HG02588 (cell line): ENCODE data around the gene ZSWIM1.
"Not testable (repeated sequence)": the region's sequence is repeated elsewhere in the genome, so short reads cannot be mapped to it uniquely, and the experiment has no call there.

Experiments
- ATAC-seq: cut with Tn5 transposase; IDR thresholded peaks from one replicate; pipeline ENCODE4 v1.9.1; 2021; ENCODE audit warnings: mild to moderate bottlenecking, moderate library complexity; ENCODE audit not compliant: unreplicated experiment

Gene ZSWIM1

DNA sequence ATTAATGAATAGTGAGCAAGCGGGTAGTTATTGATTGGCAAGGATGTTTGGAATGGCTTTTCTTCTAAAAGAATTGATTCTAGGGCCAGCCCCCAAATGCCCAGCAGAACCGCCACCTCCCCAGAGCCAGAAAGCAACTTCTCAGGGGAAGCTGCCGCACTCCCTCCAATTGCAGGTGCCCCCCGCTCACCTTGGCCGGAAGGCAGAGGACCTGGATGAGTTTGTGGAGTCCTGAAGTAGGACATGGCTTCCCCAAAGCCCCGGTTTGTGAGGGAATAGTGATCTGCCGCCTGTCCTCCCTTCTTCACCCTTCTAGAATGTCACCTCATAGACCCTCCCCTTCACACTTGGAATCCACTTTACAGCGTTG lies 6.3 kb downstream of the ZSWIM1 start, which contains the start of gene SPATA25:
SPATA25 (minus strand) TSS at position 277 of the 370 bp plus-strand sequence; CDS start at position 245, 32 bp downstream.
- no peak for ATAC-seq

DNA sequence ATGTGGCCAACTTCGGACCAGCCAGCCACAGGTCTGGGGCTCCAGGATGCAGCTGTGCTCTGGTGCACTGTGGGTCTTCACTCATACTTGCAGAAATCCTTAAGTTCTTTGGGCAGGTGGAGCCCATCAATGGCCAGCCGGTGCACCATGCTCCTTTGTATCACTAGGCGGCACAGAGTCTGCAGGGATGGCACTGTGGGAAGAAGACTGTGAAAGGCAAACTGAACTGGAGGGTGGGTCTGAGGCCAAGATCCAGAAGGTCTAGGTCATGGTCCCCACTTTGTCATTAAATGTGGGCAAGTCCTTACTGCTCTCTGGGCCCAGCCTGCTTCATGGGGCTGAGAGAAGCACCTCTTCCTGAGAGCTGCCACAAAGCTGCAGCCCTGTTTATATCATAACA lies 7.7 kb downstream of the ZSWIM1 start:
- no peak for ATAC-seq

DNA sequence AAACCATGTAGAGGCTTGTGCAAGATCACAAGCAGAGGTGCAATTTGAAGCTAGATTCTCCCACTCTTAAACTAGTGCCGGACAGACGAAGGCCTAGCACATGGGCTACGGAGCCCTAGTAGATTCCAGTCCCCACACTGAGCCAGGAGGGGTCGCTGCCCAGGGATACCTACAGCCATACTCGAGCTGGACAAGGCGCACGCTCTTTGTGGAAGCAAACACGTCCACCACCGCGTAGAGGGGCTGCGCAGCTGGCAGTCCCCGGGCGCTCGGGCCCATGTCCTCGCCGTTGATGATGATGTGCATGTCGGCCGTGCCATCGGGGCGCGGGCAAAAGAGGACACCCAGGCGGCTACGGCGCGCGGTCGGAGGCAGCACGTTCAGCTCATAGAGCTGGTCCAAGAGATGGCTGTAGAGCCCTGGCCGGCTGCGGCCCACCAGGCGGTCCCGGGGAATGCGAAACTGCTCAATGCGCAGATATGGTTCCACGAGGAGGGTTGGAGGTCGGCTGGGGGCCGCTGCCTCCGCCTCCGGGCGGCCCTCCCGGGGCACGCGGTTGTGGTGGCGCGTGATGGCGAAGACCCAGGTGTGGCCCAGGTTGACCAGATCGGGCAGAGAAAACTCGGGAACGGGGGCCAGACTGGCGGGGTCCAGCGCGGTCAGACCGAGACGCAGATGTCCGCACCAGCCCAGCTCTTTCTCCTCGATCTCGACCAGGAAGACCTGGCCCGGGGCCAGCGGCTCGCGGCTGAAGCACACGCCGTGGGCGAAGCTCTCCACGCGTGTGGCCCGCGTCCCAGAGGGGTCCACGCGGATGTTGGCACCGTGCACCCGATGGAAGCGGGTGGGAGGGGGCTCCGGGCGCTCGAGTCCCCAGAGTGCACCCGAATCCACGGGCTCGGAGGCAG lies 9.3 kb downstream of the ZSWIM1 start:
- peak; percentile 29 for ATAC-seq

DNA sequence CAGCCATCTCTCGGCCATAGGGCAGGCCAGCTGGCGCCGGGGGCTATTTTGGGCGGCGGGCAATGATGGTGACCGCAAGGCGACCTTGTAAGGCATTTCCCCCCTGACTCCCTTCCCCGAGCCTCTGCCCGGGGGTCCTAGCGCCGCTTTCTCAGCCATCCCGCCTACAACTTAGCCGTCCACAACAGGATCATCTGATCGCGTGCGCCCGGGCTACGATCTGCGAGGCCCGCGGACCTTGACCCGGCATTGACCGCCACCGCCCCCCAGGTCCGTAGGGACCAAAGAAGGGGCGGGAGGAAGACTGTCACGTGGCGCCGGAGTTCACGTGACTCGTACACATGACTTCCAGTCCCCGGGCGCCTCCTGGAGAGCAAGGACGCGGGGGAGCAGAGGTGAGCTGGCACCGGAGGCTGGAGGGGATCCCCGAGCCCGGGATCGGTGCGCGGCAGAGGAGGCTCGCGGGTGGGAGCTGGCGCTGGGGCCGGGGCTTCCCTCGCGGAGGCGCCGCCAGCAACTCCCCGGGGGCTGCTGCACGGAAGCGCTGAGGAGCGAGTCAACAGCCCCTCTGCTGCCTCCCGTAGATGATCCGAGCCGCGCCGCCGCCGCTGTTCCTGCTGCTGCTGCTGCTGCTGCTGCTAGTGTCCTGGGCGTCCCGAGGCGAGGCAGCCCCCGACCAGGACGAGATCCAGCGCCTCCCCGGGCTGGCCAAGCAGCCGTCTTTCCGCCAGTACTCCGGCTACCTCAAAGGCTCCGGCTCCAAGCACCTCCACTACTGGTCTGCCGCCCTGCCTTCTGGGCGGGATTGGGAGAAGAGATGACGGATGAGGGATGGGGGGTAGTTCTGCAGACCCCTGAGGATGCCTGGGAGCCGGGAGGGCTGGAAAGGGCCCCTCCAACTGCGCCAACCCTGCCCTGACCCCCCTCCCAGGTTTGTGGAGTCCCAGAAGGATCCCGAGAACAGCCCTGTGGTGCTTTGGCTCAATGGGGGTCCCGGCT lies 10.3 kb downstream of the ZSWIM1 start, which contains the start of the genes CTSA and NEURL2:
CTSA (plus strand) TSS at position 351 of the 999 bp plus-strand sequence; CDS start at position 585, 234 bp downstream.
NEURL2 (minus strand) TSS at position 224 of the 999 bp plus-strand sequence; CDS start at position 7, 217 bp downstream.
- peak; percentile 70 for ATAC-seq

DNA sequence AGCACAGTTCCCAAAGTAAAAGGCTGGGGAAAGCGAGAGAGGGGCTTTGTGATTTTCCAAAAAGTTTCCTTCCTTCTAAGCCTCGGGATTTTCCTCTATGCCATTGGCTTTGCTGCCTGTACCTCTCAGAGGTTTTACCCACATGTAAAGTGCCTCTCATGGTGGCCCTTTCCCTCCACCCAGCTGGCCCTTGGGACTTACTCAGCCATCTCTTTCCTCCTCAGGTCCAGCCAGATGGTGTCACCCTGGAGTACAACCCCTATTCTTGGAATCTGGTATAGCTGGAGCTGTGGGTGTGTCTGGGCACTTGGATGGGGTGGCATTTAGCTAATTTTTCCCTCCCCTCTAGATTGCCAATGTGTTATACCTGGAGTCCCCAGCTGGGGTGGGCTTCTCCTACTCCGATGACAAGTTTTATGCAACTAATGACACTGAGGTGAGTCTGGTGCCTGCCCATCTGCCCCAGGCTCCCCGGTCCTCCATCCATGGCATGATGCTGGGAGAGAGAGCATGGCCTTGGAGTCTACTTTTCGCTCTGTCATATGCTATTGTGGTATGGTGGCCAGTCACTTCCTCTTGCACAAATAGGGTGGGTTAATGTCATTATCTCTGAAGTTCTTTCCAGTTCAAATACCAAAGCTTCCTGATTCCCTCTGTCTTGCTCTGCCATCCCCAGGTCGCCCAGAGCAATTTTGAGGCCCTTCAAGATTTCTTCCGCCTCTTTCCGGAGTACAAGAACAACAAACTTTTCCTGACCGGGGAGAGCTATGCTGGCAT lies 11.2 kb downstream of the ZSWIM1 start:
- ATAC-seq = no peak

DNA sequence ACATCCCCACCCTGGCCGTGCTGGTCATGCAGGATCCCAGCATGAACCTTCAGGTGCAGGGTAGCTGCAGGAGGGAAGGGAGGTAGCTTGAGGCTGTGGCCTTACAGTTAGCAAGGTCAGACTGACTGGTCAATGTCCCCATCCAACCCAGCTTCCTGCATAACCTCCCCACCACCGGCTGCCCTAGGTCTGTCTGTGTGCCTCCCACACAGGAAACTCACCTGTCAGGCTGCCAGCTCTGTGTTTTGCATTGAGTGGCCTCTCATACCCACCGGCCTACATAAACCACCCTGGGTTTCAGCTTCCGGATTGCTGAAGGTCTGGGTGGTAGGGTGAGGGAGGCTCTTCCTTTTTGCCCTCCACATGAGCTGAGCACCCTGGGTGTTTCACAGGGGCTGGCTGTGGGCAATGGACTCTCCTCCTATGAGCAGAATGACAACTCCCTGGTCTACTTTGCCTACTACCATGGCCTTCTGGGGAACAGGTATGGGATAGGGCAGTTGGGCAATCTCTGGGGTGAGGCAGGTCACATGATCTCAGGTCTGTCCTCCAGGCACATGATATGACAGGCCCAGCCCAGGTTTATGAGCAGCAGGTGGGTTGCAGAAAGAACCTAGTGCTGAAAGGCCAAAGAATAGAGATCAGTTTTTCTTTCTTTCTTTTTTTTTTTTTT lies 11.9 kb downstream of the ZSWIM1 start:
- ATAC-seq = no peak

DNA sequence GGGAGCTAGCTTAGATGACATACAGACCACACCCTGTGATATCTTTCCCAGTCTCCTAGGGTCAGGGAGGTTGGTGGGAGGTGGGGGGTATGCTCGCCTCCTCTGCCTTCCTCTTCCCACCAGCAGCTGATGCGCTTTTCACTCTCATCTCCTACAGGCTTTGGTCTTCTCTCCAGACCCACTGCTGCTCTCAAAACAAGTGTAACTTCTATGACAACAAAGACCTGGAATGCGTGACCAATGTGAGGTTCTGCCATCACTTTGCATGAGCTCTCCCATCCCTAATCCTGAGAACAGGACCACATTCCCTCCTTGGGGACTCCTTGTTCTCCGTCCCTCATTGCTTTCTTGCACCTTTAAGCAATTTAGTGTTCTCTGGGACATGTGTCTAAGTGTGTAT lies 12.8 kb downstream of the ZSWIM1 start:
- no peak for ATAC-seq

DNA sequence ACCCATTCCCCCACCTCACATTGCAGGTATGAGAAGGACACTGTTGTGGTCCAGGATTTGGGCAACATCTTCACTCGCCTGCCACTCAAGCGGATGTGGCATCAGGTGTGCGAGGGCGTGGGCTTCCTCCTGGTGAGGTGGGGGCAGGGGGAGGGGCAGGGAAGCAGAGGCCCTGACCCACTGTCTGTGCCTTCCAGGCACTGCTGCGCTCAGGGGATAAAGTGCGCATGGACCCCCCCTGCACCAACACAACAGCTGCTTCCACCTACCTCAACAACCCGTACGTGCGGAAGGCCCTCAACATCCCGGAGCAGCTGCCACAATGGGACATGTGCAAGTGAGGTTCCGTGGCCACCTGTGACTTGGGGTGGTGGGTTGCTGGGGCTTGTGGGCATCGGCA lies 13.8 kb downstream of the ZSWIM1 start:
- no peak for ATAC-seq

DNA sequence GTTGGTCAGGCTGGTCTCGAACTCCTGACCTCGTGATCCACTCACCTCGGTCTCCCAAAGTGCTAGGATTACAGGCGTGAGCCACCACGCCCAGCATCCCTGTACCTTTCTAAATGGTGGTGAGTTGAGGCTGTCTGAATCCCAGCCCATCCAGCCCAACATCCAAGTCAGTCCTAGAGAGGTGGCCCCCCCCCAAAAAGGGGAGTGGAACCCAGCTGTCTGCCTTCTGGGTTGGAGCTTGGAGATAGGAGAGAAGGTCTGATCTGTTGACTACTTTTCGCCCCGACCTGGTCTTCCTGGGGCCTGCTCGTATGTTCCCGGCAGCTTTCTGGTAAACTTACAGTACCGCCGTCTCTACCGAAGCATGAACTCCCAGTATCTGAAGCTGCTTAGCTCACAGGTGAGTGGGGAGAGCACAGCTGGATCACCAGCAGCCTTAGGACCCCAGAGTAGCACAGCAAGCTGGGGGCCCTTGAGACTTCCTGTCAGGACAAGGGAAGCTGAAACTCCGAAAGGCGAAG lies 15.7 kb downstream of the ZSWIM1 start:
- ATAC-seq = no peak

DNA sequence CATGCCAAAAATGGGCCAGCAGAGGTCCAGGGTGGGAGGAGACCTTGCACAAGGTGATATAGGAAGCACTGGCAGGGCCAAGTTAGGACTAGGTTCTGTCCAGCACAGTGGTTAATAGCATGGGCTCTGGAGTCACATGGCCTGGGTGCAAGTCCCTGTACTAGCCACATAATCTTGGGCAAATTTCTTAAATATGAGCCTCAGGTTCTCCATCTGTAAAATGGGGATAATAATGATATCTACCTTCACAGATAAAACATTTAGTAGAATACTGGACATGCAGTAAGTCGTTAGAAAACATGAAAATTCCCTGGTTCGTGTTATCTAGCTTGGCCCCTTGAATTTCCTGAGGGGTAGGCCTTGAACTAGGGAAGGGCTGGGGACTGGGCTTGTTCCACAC lies 16.3 kb downstream of the ZSWIM1 start:
- no peak for ATAC-seq

DNA sequence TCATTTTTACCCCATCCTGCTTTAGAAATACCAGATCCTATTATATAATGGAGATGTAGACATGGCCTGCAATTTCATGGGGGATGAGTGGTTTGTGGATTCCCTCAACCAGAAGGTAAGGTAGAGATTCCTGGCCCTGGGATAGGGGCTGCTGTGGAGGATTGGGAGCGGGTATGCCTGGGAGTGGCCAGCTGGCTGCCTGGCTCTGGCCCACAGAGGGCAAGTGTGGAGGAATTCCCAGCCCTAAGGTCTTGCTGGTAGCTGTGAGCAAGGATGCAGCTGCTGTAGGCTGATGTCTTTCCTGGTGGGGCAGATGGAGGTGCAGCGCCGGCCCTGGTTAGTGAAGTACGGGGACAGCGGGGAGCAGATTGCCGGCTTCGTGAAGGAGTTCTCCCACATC lies 16.7 kb downstream of the ZSWIM1 start:
- no peak for ATAC-seq

DNA sequence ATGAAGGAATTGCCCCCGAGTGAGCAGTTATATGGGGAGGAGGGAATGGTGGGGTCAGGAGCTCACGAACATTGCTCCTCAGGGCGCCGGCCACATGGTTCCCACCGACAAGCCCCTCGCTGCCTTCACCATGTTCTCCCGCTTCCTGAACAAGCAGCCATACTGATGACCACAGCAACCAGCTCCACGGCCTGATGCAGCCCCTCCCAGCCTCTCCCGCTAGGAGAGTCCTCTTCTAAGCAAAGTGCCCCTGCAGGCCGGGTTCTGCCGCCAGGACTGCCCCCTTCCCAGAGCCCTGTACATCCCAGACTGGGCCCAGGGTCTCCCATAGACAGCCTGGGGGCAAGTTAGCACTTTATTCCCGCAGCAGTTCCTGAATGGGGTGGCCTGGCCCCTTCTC lies 17.3 kb downstream of the ZSWIM1 start:
- no peak for ATAC-seq

DNA sequence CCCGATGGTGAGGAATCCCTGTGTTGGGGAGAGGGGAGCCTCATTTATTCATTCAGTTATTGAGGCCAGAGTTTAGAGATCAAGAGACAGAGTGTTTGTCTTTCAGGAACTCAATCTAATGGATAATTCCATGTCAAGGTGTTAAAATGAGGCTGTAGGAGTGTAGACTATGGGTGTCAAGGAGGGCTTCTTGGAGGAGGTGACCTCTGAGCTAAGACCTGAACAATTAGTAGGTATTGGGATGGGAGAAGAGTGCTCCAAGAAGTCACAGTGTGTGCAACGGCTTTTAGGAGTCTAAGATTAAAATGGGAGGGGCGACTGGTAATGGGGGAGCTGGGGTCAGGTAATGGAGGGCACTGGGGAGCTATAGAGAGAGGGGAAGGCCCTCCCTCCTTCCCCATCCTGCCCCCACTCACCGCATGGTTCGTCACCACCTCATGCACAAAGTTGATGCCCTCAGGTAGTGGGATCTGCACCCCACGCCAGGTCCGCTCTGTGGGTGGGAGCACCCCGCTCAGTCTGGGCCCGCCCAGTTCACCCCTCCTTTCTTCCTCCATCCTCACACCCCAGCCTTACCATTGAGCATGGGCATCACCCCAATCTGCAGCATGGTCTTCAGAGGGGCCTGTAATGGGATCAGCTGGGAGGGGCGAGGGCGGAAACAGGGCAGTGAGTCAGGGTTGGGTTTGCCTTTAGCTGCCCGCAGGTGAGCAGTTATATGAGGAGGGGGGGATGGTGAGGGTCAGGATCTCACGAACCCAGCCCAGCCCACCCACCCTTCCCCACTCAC lies 18.2 kb downstream of the ZSWIM1 start:
- ATAC-seq = no peak

DNA sequence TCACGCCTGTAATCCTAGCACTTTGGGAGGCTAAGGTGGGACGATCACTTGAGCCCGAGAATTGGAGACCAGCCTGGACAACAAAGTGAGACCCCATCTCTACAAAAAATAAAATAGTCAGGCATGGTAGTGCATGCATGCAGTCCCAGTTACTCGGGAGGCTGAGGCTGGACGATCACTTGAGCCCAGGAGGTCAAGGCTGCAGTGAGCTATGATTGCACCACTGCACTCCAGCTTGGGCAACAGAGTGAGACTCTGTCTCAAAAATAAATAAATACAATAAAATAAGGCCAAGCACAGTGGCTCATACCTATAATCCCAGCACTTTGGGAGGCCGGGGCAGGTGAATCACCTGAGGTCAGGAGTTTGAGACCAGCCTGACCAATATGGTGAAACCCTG lies 20.3 kb downstream of the ZSWIM1 start:
- not testable (repeated sequence) for ATAC-seq

DNA sequence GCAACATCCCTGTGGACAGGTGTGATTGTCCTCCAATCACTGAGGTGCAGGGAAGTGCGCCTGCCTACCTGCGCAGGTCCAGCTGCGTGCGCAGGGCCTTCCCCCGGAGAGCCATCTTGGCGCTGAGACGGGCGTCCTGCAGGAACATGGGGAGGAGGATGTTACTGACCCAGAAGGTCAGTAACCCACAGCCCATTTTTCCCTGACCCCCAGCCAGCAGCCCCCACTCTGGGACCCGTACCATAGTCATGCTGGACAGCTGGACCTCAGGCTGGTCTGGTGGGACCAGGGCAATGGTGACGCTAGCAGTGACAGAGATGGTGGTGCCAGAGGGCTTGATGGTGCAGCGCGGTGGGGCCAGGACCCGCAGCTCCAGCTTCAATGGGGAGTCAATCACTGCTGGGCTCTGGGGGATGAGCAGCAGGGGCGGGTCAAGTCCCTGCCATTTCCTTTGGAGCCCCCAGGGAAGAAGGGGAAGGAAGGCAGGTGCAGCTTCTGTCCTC lies 21.2 kb downstream of the ZSWIM1 start:
- ATAC-seq = no peak

DNA sequence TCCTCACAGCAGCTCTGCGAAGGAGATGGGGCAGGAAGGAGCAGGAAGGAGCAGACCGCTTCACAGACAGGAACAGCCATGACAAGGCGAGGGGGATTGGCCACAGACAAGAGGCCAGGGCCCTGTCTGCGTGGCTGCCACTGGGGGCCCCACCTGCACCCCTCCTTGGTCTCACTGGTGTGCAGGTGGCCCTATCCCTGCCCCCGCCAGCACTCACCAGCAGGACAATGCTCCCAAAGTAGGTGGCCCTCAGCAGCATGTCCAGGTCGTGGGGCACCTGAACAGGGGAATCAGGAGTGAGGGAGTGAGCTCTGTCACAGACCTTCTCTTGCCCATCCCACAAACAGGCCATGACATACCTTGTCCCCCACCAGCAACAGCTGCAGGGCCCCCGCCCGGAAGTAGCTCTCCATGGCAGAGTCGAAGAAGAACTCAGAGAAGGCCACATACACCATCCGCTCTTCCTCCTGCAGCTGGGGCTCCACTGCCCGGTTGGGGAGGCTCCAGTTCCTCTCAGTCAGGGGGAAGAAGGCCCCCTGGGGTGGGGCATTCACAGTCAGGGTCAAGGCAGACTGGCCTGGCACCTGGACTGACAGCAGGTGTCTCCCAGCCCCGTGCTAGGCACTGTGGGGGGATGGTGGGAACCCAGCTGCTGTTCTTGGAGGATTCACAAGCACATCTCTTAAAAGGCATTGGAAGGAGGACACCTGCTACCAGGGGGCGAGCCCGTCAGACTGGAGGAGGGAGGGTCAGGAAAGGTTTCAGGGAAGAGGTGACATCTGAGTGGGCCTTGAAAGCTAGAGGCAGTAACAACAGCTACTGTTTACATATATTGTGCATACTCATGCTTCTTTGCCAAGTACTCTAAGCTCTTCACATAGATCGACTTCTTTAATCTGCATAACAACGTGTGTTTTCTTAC lies 23.8 kb downstream of the ZSWIM1 start:
- ATAC-seq = no peak

DNA sequence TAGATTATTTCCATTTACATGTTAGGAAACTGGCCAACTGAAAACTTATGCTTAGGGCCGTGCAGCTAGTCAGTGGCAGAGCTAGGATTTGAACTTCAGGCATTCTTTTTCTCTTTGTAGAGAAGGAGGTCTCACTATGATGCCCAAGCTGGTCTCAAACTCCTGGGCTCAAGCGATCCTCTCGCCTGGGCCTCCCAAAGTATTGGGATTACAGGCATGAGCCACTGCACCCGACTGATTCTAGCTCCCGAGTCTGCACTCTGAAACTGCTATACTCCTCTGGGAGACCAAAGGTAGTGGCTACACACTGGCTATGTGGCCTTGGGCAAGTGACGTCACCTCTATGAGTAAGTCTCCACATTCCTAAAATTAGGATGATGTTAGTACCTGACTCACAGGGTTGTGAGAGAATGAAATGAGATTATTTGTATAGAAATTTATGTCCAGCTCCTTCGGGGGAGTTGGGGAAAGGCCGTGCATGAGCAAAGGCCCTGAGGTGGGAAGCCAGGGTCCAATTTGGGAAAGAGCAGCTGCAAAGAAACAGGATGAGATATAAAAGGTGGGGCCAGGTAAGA lies 24.6 kb downstream of the ZSWIM1 start:
- ATAC-seq = no peak
